H9 (cell line): ENCODE data around the gene SPAG6. TPM values are rescaled to one million over a fixed set of nuclear protein-coding genes. Genes with fewer than 3 reads are reported as not detected.

Experiments
- DNase-seq: peaks from one replicate; pipeline ENCODE4 v3.0.0-alpha.2; 2017
- H2AFZ ChIP-seq: one replicate; pipeline ENCODE4 v1.6.1; 2013; ENCODE audit warnings: mild to moderate bottlenecking, low read length, control low read depth, moderate library complexity
- H2AK5ac ChIP-seq: 2 replicates; pipeline ENCODE4 v1.6.1; 2013; ENCODE audit warnings: low read length, control low read depth, mixed read lengths; ENCODE audit not compliant: insufficient read length
- H2BK120ac ChIP-seq: one replicate; pipeline ENCODE4 v1.6.1; 2013; ENCODE audit warnings: low read depth, mild to moderate bottlenecking, low read length, control low read depth, inconsistent platforms; ENCODE audit not compliant: poor library complexity, severe bottlenecking
- H2BK12ac ChIP-seq: 2 replicates; pipeline ENCODE4 v1.6.1; 2013; ENCODE audit warnings: low read length, control low read depth, mixed read lengths, low read depth; ENCODE audit not compliant: insufficient read length
- H2BK15ac ChIP-seq: 2 replicates; pipeline ENCODE4 v1.6.1; 2013; ENCODE audit warnings: low read depth, low read length, control low read depth
- H2BK20ac ChIP-seq: one replicate; pipeline ENCODE4 v1.6.1; 2013; ENCODE audit warnings: low read depth, mild to moderate bottlenecking, low read length, control low read depth, inconsistent platforms; ENCODE audit not compliant: poor library complexity, severe bottlenecking
- H2BK5ac ChIP-seq: 2 replicates; pipeline ENCODE4 v1.6.1; 2013; ENCODE audit warnings: low read length, control low read depth, mixed read lengths; ENCODE audit not compliant: insufficient read length
- H3K14ac ChIP-seq: 2 replicates; pipeline ENCODE4 v1.6.1; 2013; ENCODE audit warnings: low read length, control low read depth; ENCODE audit not compliant: insufficient read depth
- H3K18ac ChIP-seq: 2 replicates; pipeline ENCODE4 v1.6.1; 2013; ENCODE audit warnings: low read depth, mild to moderate bottlenecking, mixed read lengths, low read length, control low read depth; ENCODE audit not compliant: insufficient read length
- H3K23ac ChIP-seq: 2 replicates; pipeline ENCODE4 v1.6.1; 2013; ENCODE audit warnings: low read length, control low read depth, mixed read lengths, low read depth; ENCODE audit not compliant: insufficient read length
- H3K23me2 ChIP-seq: 2 replicates; pipeline ENCODE4 v1.6.1; 2013; ENCODE audit warnings: low read depth, mild to moderate bottlenecking, mixed read lengths, low read length, control low read depth; ENCODE audit not compliant: insufficient read length, poor library complexity, severe bottlenecking
- H3K27ac ChIP-seq: 2 replicates; pipeline ENCODE4 v1.5.1; 2013; ENCODE audit warnings: low read length, control low read depth, mixed read lengths, low read depth; ENCODE audit not compliant: insufficient read length
- H3K27me3 ChIP-seq: 2 replicates; pipeline ENCODE4 v1.6.1; 2013; ENCODE audit warnings: low read length, control low read depth, inconsistent platforms; ENCODE audit not compliant: insufficient read depth
- H3K4ac ChIP-seq: 2 replicates; pipeline ENCODE4 v1.6.1; 2013; ENCODE audit warnings: low read depth, mild to moderate bottlenecking, control low read depth, inconsistent platforms, low read length, moderate library complexity
- H3K4me1 ChIP-seq: 2 replicates; pipeline ENCODE4 v1.6.1; 2013; ENCODE audit warnings: low read length, control low read depth, inconsistent platforms; ENCODE audit not compliant: insufficient read depth
- H3K4me2 ChIP-seq: 2 replicates; pipeline ENCODE4 v1.6.1; 2013; ENCODE audit warnings: low read length, control low read depth, mixed read lengths; ENCODE audit not compliant: insufficient read length, insufficient read depth
- H3K56ac ChIP-seq: 2 replicates; pipeline ENCODE4 v1.6.1; 2013; ENCODE audit warnings: low read depth, mild to moderate bottlenecking, mixed read lengths, low read length, control low read depth; ENCODE audit not compliant: insufficient read length
- H3K79me1 ChIP-seq: 2 replicates; pipeline ENCODE4 v1.6.1; 2013; ENCODE audit warnings: low read depth, mild to moderate bottlenecking, moderate library complexity, low read length, control low read depth, inconsistent platforms; ENCODE audit not compliant: insufficient read depth, poor library complexity, severe bottlenecking
- H3K79me2 ChIP-seq: 2 replicates; pipeline ENCODE4 v1.6.1; 2013; ENCODE audit warnings: low read length, control low read depth, inconsistent platforms; ENCODE audit not compliant: insufficient read depth
- H3K9ac ChIP-seq: 2 replicates; pipeline ENCODE4 v1.6.1; 2013; ENCODE audit warnings: low read length, control low read depth, mixed read lengths; ENCODE audit not compliant: insufficient read length; ENCODE audit errors: extremely low read depth
- H3K9me3 ChIP-seq: one replicate; pipeline ENCODE4 v1.6.1; 2013; ENCODE audit warnings: low read depth, low read length, inconsistent platforms; ENCODE audit not compliant: control insufficient read depth
- H3T11ph ChIP-seq: one replicate; pipeline ENCODE4 v1.6.1; 2013; ENCODE audit warnings: mild to moderate bottlenecking, low read length, control low read depth, inconsistent platforms
- H4K20me1 ChIP-seq: one replicate; pipeline ENCODE4 v1.6.1; 2013; ENCODE audit not compliant: control insufficient read depth, insufficient read length, insufficient read depth
- H4K5ac ChIP-seq: 2 replicates; pipeline ENCODE4 v1.6.1; 2013; ENCODE audit warnings: low read depth, mild to moderate bottlenecking, mixed read lengths, low read length, control low read depth; ENCODE audit not compliant: insufficient read length
- H4K8ac ChIP-seq: replicated peaks from 2 replicates; pipeline ENCODE4 v1.6.1; 2013; ENCODE audit warnings: low read length, control low read depth, mixed read lengths, low read depth; ENCODE audit not compliant: insufficient read length
- H4K91ac ChIP-seq: 2 replicates; pipeline ENCODE4 v1.6.1; 2013; ENCODE audit warnings: low read depth, mild to moderate bottlenecking, moderate library complexity, mixed read lengths, low read length, control low read depth; ENCODE audit not compliant: insufficient read length
- H3K27ac Mint-ChIP-seq, 3 experiments: 2 replicates in 2 of 3; 3 replicates in 1 of 3; pipeline ENCODE4 v1.8.0; 2020 to 2021; ENCODE audit warnings: mixed read lengths in 3 of 3, mild to moderate bottlenecking in 1 of 3, moderate library complexity in 1 of 3
- H3K27me3 Mint-ChIP-seq: 2 replicates; pipeline ENCODE4 v1.8.0; 2021; ENCODE audit warnings: low read depth, mild to moderate bottlenecking, moderate library complexity, mixed read lengths
- H3K36me3 Mint-ChIP-seq, 3 experiments: 2 replicates in 2 of 3; 3 replicates in 1 of 3; pipeline ENCODE4 v1.8.0; 2020 to 2021; ENCODE audit warnings: low read depth in 3 of 3, mixed read lengths in 3 of 3; ENCODE audit not compliant: insufficient read depth in 1 of 3
- H3K4me1 Mint-ChIP-seq, 2 experiments: 2 replicates each; pipeline ENCODE4 v1.8.0; 2020; ENCODE audit warnings: mixed read lengths in 2 of 2
- H3K4me3 Mint-ChIP-seq, 2 experiments: 2 replicates in 1 of 2; 3 replicates in 1 of 2; pipeline ENCODE4 v1.8.0; 2020 to 2021; ENCODE audit warnings: mild to moderate bottlenecking in 2 of 2, mixed read lengths in 2 of 2, moderate library complexity in 1 of 2
- H3K9me3 Mint-ChIP-seq, 2 experiments: 2 replicates in 1 of 2; 3 replicates in 1 of 2; pipeline ENCODE4 v1.8.0; 2020; ENCODE audit warnings: mild to moderate bottlenecking in 2 of 2, mixed read lengths in 2 of 2, moderate library complexity in 1 of 2
- WGBS: extraction: QIAGEN DNeasy Blood & Tissue Kit; methylation state at CpG from one replicate; pipeline ENCODE4 v1.1.7; 2013; ENCODE audit warnings: missing lambda C conversion rate, low lambda C conversion rate, mixed read lengths; ENCODE audit not compliant: insufficient read length; ENCODE audit errors: extremely low coverage; 5-methylcytosine and 5-hydroxymethylcytosine counted together
- total RNA-seq: library from RNA; stranded (reverse); gene quantifications from 2 replicates; pipeline ENCODE4 v1.2.1, GENCODE V29; 2021
- TF ChIP-seq, protein P1 (sequence below): fragments of 200-600 bp; sonication (generic); conservative IDR thresholded peaks from 3 replicates; pipeline ENCODE4 v1.8.0; 2021; ENCODE audit warnings: antibody characterized with exemption, mild to moderate bottlenecking

SPAG6 gene
- total RNA-seq, 1 experiment from 2014 or later: 0.24 TPM

GRCh38 chr10:22326145-22326702 lies 19.1 kb upstream of the SPAG6 start:
- H2BK20ac ChIP-seq: no peak overlapping the region
- H3K27me3 Mint-ChIP-seq: peaks cover 85% of the 10 kb centered on the region
- H4K5ac ChIP-seq: no peak overlapping the region
- H3K23ac ChIP-seq: no peak overlapping the region
- H2BK120ac ChIP-seq: no peak overlapping the region
- WGBS: no CpG with 5 or more reads among the region's 8 CpGs
- no peak overlapping the region for H2AFZ ChIP-seq
- H3K27ac ChIP-seq: no peak overlapping the region
- TF ChIP-seq, protein P1, sequence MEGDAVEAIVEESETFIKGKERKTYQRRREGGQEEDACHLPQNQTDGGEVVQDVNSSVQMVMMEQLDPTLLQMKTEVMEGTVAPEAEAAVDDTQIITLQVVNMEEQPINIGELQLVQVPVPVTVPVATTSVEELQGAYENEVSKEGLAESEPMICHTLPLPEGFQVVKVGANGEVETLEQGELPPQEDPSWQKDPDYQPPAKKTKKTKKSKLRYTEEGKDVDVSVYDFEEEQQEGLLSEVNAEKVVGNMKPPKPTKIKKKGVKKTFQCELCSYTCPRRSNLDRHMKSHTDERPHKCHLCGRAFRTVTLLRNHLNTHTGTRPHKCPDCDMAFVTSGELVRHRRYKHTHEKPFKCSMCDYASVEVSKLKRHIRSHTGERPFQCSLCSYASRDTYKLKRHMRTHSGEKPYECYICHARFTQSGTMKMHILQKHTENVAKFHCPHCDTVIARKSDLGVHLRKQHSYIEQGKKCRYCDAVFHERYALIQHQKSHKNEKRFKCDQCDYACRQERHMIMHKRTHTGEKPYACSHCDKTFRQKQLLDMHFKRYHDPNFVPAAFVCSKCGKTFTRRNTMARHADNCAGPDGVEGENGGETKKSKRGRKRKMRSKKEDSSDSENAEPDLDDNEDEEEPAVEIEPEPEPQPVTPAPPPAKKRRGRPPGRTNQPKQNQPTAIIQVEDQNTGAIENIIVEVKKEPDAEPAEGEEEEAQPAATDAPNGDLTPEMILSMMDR: no peak
- H3K4ac ChIP-seq: no peak overlapping the region
- H3K9ac ChIP-seq: no peak overlapping the region
- H3K4me2 ChIP-seq: peak overlapping the region; percentile 63
- H3K56ac ChIP-seq: no peak overlapping the region
- H2BK5ac ChIP-seq: no peak overlapping the region
- no peak overlapping the region for H3K14ac ChIP-seq
- H4K20me1 ChIP-seq: no peaks in the 10 kb centered on the region
- no peaks in the 10 kb centered on the region for H3K9me3 ChIP-seq
- no peak overlapping the region for H2BK15ac ChIP-seq
- H2BK12ac ChIP-seq: no peak overlapping the region
- peaks cover 0 to 5% (median 1%) of the 10 kb centered on the region in 3 experiments; a peak in 3 of 7 replicates for H3K36me3 Mint-ChIP-seq
- DNase-seq: no peak
- H3T11ph ChIP-seq: no peak overlapping the region
- no peaks in the 10 kb centered on the region for H3K79me2 ChIP-seq
- H2AK5ac ChIP-seq: no peak overlapping the region
- H3K9me3 Mint-ChIP-seq: peaks cover 3 to 4% of the 10 kb centered on the region in 2 experiments; a peak in 2 of 5 replicates
- H3K4me1 Mint-ChIP-seq: peaks cover 31 to 37% of the 10 kb centered on the region in 2 experiments
- H3K27ac Mint-ChIP-seq: no peak overlapping the region
- no peak overlapping the region for H4K8ac ChIP-seq
- H3K79me1 ChIP-seq: no peaks in the 10 kb centered on the region
- H3K4me3 Mint-ChIP-seq: peak overlapping the region; percentile 67 to 84
- peaks cover 5% of the 10 kb centered on the region; the same call in 1 of the 2 replicates for H3K4me1 ChIP-seq
- no peak overlapping the region for H3K18ac ChIP-seq
- H3K27me3 ChIP-seq: peaks cover 41% of the 10 kb centered on the region
- H4K91ac ChIP-seq: no peak overlapping the region
- H3K23me2 ChIP-seq: peaks cover 5% of the 10 kb centered on the region
